ENCODE results near the gene MGLL. TPM values are rescaled to one million over a fixed set of nuclear protein-coding genes. Genes with fewer than 3 reads are reported as not detected.

The MGLL gene
- total and polyA plus RNA-seq, 9 of the 15 experiments (the other 6 are each of a cell fraction or from before 2014, with no cell fraction given), result 0.12 to 0.32 (median 0.18) TPM; not detected in 6

DNA sequence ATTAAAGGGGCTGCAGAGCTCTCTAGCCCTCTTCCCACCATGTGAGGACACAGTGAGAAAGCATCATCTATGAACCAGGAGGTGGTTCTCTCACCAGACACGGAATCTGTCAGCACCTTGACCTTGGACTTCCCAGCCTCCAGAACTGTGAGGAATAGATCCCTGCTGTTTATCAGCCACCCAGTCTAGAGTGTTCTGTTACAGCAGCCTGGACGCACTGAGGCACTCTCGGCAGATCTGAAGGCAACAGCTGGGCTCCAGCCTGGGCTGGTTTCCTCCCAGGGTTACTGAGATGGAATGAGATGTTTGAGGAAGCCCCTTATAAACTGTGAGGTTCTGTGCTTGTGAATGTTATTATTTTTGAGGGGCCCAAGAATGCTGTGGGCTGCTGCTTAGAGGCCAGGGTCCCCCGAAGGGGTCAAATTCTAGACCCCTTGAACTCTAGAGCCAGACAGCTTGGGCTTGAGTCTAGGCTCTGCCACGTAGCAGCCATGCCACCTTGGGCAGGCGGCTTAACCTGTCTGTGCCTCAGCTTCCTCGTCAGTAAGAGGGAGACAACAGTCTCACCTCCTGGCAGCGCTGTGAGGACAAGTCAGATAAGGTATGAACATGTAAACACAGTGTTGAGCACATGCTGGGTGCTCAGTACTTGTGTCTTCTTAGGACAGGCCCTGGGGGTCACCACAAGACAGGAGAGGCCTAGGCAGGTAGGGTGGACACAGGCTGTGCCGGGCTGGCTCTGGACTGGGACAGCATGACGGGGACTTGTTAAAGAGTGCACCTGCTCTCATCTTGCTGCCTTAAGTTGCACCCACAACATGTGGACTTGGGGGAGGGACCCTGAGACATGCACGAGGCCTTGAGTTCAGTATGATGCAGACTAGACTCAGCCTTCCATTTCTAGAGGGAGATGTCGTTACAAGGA is 49.2 kb downstream of the MGLL start (continued):
- TF ChIP-seq, protein P1, sequence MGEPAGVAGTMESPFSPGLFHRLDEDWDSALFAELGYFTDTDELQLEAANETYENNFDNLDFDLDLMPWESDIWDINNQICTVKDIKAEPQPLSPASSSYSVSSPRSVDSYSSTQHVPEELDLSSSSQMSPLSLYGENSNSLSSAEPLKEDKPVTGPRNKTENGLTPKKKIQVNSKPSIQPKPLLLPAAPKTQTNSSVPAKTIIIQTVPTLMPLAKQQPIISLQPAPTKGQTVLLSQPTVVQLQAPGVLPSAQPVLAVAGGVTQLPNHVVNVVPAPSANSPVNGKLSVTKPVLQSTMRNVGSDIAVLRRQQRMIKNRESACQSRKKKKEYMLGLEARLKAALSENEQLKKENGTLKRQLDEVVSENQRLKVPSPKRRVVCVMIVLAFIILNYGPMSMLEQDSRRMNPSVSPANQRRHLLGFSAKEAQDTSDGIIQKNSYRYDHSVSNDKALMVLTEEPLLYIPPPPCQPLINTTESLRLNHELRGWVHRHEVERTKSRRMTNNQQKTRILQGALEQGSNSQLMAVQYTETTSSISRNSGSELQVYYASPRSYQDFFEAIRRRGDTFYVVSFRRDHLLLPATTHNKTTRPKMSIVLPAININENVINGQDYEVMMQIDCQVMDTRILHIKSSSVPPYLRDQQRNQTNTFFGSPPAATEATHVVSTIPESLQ (CRISPR knock-in tag; IDR thresholded peaks at IDR 0.05), result no peak
- TF ChIP-seq C11orf30 (IDR thresholded peaks at IDR 0.05; ENCODE audit: low read depth), result no peak
- TF ChIP-seq MCM7 (IDR thresholded peaks at IDR 0.05), result no peak
- no peak for TF ChIP-seq RERE (CRISPR knock-in tag; IDR thresholded peaks at IDR 0.05; ENCODE audit: borderline replicate concordance)
- TF ChIP-seq NFIX (CRISPR knock-in tag; IDR thresholded peaks at IDR 0.05; ENCODE audit: low read depth), result no peak
- TF ChIP-seq ZNF23 (CRISPR knock-in tag; IDR thresholded peaks at IDR 0.05), result no peak
- no peak for TF ChIP-seq ZNF436 (CRISPR knock-in tag; IDR thresholded peaks at IDR 0.05)
- no peak for TF ChIP-seq NFATC3 (IDR thresholded peaks at IDR 0.05)
- TF ChIP-seq KDM1A (IDR thresholded peaks at IDR 0.05), result no peak
- TF ChIP-seq SP1 (CRISPR knock-in tag; IDR thresholded peaks at IDR 0.05), result no peak
- TF ChIP-seq MEF2A (IDR thresholded peaks at IDR 0.05; ENCODE audit: control insufficient read depth, low read depth, low read length), result no peak
